Kidney epithelial cell (primary cell): ENCODE measurements around the gene IBA57. TPM values are rescaled to one million over a fixed set of nuclear protein-coding genes. Genes with fewer than 3 reads are reported as not detected.

Experiments used
- DNase-seq: peaks from one replicate; pipeline ENCODE4 v3.0.0-alpha.2; 2010; ENCODE audit warnings: low read depth
- H3K27me3 ChIP-seq: 2 replicates; pipeline ENCODE4 v1.6.0; 2011; ENCODE audit warnings: low read length; ENCODE audit not compliant: control insufficient read depth, insufficient read depth
- H3K36me3 ChIP-seq: 2 replicates; pipeline ENCODE4 v1.5.1; 2011; ENCODE audit warnings: low read length; ENCODE audit not compliant: control insufficient read depth, insufficient read depth
- H3K4me3 ChIP-seq: 2 replicates; pipeline ENCODE4 v1.5.1; 2011; ENCODE audit warnings: low read depth, mild to moderate bottlenecking, control low read depth, low read length
- CTCF ChIP-seq: IDR thresholded peaks from 2 replicates; pipeline ENCODE4 v1.5.1; 2011; ENCODE audit warnings: mild to moderate bottlenecking, moderate library complexity, low read length, control low read depth, inconsistent platforms; ENCODE audit not compliant: insufficient read depth, poor library complexity, severe bottlenecking
- total RNA-seq: library from RNA; depleted of rRNA; stranded (reverse); fragments of >200 nt; gene quantifications from 2 replicates; pipeline ENCODE4 v1.2.3, GENCODE V29; 2015

Gene IBA57
- total RNA-seq, 1 donor from 2014 or later, result 7.1 TPM

- H3K27me3 ChIP-seq, result no peaks in the 10 kb centered on the region
- DNase-seq, result peak; percentile 73
- no peak for TF ChIP-seq CTCF
- H3K4me3 ChIP-seq, result no peak overlapping the region
- no peaks in the 10 kb centered on the region for H3K36me3 ChIP-seq
Measured at GRCh38 chr1:228228601-228229074, 63.0 kb downstream of the IBA57 start.

GRCh38 chr1:228231189-228231588, 65.6 kb downstream of the IBA57 start:
- H3K4me3 ChIP-seq, result no peak overlapping the region
- DNase-seq, result no peak
- H3K36me3 ChIP-seq, result no peaks in the 10 kb centered on the region
- no peak for TF ChIP-seq CTCF
- no peaks in the 10 kb centered on the region for H3K27me3 ChIP-seq

Other genes with a start within 250 kb of the IBA57 start
- gene WNT9A, start 217.9 kb upstream of the IBA57 start, total RNA-seq, result 10.1 and 10.3 TPM in 2 replicates
- gene WNT3A, start 158.8 kb upstream of the IBA57 start, total RNA-seq, result not detected in 2 replicates
- 479 and 548 TPM in 2 replicates for gene ARF1, start 83.1 kb upstream of the IBA57 start, total RNA-seq
- gene C1orf35, start 62.5 kb upstream of the IBA57 start, total RNA-seq, result 16.5 and 20.1 TPM in 2 replicates
- gene MRPL55, start 56.5 kb upstream of the IBA57 start, total RNA-seq, result 68.7 and 73.5 TPM in 2 replicates
- gene GUK1, start 25.5 kb upstream of the IBA57 start, total RNA-seq, result 302 and 377 TPM in 2 replicates
- 0.21 and 0.38 TPM in 2 replicates for gene GJC2, start 15.9 kb upstream of the IBA57 start, total RNA-seq
- gene OBSCN, start 42.2 kb downstream of the IBA57 start, total RNA-seq, result 13.5 and 20.9 TPM in 2 replicates
- gene TRIM11, start 241.0 kb downstream of the IBA57 start, total RNA-seq, result 47.0 and 59.9 TPM in 2 replicates